ENCODE measurements around the gene USP25. TPM values are rescaled to one million over a fixed set of nuclear protein-coding genes. Genes with fewer than 3 reads are reported as not detected.
"Not testable (repeated sequence)": the region's sequence is repeated elsewhere in the genome, so short reads cannot be mapped to it uniquely, and the experiment has no call there.

USP25 gene
- total RNA-seq, 1 experiment from 2014 or later = 30.9 TPM

DNA sequence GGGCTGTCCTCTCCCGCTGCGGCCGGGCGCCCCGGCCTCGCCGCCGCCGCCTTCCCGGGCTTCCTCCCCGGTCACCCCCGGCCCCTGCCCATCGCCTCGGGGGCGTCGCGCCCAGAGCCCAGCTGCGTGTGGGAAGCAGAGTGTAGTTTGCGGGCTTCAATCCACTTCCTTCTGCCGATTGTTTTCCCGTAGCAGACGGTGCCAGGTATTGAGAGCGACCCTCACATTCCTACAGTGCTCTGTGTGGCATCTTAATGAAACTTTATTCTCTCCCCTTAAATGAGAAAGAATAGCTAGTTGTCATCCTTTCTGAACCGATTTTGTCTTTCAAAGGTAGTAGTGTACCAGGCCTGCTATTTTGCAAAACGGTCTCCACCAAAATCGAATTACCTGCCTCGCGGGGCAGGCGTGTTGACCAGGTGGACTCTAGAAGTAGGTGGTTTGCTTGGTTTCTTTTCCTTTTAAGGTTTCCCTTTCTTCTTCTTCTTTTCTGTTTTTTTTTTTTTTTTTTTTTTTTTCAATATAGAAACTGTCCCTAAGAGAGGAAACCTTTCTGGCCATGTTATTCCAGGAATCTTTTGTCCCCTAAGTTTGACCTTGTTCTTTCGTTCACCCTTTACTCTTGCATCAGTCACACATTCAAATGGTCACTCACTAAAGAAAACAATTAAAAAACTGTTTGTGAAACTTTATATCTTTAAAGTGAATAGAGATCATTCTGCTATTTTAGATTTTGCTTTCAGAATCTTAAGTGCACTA lies 881 bp downstream of the USP25 start:
- no peak for DNase-seq (ENCODE audit: extremely low read depth, low read depth)

- no peak for DNase-seq (ENCODE audit: extremely low read depth, low read depth)
These were observed 1.4 kb downstream of the USP25 start for GRCh38 chr21:15731243-15731613.

- no peak for DNase-seq (ENCODE audit: extremely low read depth, low read depth)
These were observed 2.7 kb downstream of the USP25 start for GRCh38 chr21:15732290-15732995.

GRCh38 chr21:15732996-15733329 lies 3.2 kb downstream of the USP25 start:
- DNase-seq (ENCODE audit: extremely low read depth, low read depth) = no peak

GRCh38 chr21:15735409-15735808 lies 5.6 kb downstream of the USP25 start:
- DNase-seq (ENCODE audit: extremely low read depth, low read depth) = no peak

GRCh38 chr21:15735931-15736330 lies 6.1 kb downstream of the USP25 start:
- not testable (repeated sequence) for DNase-seq (ENCODE audit: extremely low read depth, low read depth)

GRCh38 chr21:15738779-15739178 lies 9.0 kb downstream of the USP25 start:
- not testable (repeated sequence) for DNase-seq (ENCODE audit: extremely low read depth, low read depth)

DNA sequence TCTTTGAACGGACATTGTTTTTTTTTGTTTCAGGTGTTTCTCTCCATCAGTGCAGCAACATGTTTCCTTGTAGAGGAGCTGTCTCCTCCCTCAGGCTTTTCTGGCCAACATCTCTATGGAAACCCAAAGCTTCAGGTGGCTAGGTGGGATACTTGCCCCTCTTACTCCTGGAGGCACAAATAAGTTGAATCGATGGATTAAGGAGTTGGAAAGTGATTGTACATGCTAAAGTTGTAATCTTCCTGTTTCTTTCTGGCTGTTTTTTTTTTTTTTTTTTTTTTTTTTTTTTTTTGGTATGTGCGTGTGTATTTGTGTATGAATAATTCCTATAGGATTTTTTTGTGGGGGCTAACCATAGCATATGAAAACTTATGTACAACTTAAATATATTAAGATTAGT lies 10.6 kb downstream of the USP25 start:
- DNase-seq (ENCODE audit: extremely low read depth, low read depth) = no peak

DNA sequence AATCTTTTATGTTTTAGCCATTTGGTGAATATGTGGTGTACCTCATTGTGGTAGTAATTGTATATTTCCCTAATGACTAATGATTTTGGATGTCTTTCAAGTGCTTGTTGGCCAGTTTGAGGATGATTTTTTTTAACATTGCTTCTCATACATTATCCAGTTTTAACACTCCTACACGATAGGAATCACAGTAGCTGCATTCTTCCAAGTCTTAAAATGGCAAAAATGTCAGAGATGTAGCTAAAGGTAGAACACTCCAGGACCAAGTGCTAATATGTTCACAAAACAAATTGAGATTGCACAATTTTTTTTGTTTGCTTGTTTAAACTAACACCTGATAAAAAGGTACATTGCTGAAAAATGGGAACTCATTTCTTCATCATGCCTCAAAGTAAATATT lies 11.7 kb downstream of the USP25 start:
- no peak for DNase-seq (ENCODE audit: extremely low read depth, low read depth)

DNA sequence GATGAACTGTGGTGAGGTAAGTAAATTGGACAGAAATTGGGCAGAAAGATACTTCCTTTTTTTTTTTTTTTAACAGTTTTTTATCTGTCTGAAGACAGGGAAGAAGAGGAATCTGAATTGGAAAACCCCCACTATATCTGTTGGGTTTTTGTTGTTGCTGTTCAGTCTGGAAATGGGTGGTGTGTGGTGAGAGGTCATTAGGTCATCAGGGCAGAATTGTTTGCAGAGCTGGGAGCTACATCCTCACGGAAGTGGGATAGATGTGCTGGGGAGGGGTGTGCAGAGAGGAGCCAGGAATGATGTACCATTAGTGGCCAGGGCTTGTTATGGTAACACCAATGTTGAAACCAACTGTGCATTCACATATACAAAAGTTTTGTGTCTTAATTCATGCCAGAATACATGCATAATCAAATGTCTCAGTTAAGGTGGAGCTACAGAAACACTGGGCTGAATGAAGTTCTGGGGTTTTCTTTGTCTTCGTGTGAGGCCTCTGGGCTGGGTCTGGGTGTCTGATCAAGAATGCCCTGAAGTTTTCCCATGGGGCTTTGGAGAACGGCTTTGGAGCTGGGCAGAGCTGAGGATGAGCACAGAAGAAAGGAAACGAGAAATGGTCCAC lies 12.4 kb downstream of the USP25 start:
- no peak for DNase-seq (ENCODE audit: extremely low read depth, low read depth)

GRCh38 chr21:15742694-15743093 lies 12.9 kb downstream of the USP25 start:
- no peak for DNase-seq (ENCODE audit: extremely low read depth, low read depth)

DNA sequence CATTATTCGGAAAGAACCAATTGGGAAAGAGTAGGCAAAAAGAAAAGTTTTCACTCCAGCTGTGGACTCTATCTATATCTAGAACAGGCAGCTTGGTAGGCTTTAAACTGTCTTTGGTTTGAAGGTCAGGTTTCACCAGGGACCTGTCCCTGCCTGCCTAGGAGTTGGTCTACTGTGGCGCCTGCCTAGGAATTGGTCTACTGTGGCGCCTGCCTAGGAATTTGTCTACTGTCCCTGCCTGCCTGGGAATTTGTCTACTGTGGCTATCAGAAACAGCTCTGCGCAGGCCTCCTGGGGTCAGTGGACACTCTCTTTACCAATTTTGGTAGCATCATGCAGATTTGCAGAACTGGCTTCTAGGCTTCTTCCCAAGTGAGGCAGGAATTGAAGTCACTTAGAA lies 13.8 kb downstream of the USP25 start:
- DNase-seq (ENCODE audit: extremely low read depth, low read depth) = no peak

GRCh38 chr21:15744926-15745325 lies 15.1 kb downstream of the USP25 start:
- no peak for DNase-seq (ENCODE audit: extremely low read depth, low read depth)

GRCh38 chr21:15748586-15748985 lies 18.8 kb downstream of the USP25 start:
- DNase-seq (ENCODE audit: extremely low read depth, low read depth) = no peak

- DNase-seq (ENCODE audit: extremely low read depth, low read depth) = no peak
These were observed 19.5 kb downstream of the USP25 start for GRCh38 chr21:15749082-15749860.

- no peak for DNase-seq (ENCODE audit: extremely low read depth, low read depth)
These were observed 20.0 kb downstream of the USP25 start for GRCh38 chr21:15749861-15750159.

GRCh38 chr21:15751037-15751436 lies 21.3 kb downstream of the USP25 start:
- DNase-seq (ENCODE audit: extremely low read depth, low read depth) = no peak

DNA sequence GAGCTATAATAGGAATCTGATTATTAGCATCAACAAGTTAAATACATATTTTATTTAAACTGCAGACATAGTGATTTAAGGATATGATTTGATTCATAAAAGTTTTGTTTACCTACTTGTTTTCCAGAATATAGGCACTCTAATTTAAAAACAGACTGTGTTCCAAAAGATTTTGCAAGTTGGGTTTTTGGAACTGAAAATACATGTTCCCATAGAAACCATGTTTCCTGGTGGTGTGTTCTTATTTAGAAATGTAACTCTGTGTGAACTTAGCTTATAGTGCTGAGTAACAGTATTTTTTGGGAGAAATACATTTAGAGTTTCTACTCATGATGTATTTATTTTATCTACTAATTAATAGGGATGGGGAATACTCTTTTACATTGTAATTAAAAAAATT lies 21.8 kb downstream of the USP25 start:
- no peak for DNase-seq (ENCODE audit: extremely low read depth, low read depth)

GRCh38 chr21:15752763-15753407 lies 23.1 kb downstream of the USP25 start:
- DNase-seq (ENCODE audit: extremely low read depth, low read depth) = no peak

GRCh38 chr21:15753741-15754140 lies 24.0 kb downstream of the USP25 start:
- DNase-seq (ENCODE audit: extremely low read depth, low read depth) = no peak

- DNase-seq (ENCODE audit: extremely low read depth, low read depth) = no peak
These were observed 24.9 kb downstream of the USP25 start for GRCh38 chr21:15754640-15755039.
